AG10803 (cell line): ENCODE data around the gene SOBP.

ENCODE experiments used
- DNase-seq: peaks from one replicate; pipeline ENCODE4 v3.0.0; 2010; ENCODE audit warnings: low read depth
- H3K4me3 ChIP-seq: 2 replicates; pipeline ENCODE4 v1.5.1; 2011; ENCODE audit warnings: mild to moderate bottlenecking, low read length, control low read depth
- CTCF ChIP-seq: conservative IDR thresholded peaks from 2 replicates; pipeline ENCODE4 v1.5.1; 2011; ENCODE audit warnings: mild to moderate bottlenecking, low read length, control low read depth, inconsistent platforms

The SOBP gene

DNA sequence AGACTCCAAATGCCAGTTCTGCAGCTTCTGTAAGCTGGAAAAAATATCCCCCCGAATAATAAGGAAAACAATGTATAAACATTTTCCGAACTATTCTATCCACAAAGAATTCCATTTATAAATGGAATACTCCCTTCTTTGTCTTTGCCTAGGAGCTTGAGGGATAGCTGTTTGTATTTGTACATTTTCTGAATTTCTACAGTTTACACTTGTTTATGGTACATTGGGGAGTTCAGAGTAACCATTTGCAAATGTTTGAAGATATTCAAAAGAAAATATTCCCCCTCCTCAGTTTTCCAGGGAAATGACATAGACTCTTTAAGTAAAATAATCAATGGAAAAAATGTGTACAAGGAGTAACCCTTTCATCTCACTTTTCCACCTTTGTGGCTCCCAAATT lies 149.6 kb downstream of the SOBP start:
- DNase-seq: no peak
- no peak for TF ChIP-seq CTCF
- no peak overlapping the region for H3K4me3 ChIP-seq

- H3K4me3 ChIP-seq: no peak overlapping the region
- DNase-seq: no peak
- no peak for TF ChIP-seq CTCF
Measured at GRCh38 chr6:107641071-107641470, 151.2 kb downstream of the SOBP start.

DNA sequence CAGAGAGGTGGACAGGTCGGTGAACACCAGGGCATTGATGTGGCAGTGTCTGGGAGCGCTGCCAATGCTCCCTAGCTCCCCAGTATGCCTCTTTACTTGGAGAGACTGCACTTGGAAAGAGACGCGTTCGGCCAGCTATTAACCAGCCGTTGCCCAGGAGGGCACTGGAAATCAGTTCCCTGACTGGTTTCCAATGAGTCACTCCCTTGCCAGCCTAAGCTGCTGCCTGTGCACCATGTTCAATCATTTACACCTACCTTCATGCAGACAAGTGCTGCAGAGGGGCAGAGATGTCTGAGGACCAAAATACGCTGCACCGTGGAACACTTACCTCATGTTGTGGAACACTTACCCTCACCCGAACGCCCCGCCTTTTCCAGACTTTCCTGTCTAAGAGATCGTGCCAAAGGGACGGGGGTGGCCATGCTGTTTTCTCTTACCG lies 151.6 kb downstream of the SOBP start:
- TF ChIP-seq CTCF: no peak
- no peak for DNase-seq
- no peak overlapping the region for H3K4me3 ChIP-seq

- DNase-seq: no peak
- H3K4me3 ChIP-seq: no peak overlapping the region
- TF ChIP-seq CTCF: no peak
Measured at GRCh38 chr6:107642095-107642860, 152.4 kb downstream of the SOBP start.

DNA sequence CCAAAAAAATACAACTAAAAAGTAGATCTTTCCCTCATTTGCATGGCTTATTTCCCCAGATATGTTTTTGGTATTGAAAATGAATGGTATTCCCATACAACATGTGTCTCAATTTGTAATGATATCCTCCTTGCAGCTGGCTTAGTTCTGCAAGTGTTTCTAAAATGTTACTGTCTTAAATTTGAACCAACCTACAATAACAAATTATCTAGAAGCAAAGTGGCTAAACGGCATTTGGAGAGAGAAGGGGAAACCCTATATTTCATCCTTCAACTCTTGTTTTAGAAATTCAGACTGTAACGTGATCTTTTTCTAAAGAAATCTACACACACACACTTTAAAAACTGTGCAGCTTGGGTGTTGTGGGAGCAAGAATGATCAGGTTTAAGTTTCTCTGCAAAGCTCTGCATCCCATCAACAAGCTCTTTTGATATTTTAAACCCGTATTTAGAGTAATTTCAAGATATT lies 153.0 kb downstream of the SOBP start:
- H3K4me3 ChIP-seq: no peak overlapping the region
- no peak for DNase-seq
- no peak for TF ChIP-seq CTCF

GRCh38 chr6:107644513-107644912 lies 154.6 kb downstream of the SOBP start:
- no peak for TF ChIP-seq CTCF
- H3K4me3 ChIP-seq: no peak overlapping the region
- DNase-seq: no peak

- TF ChIP-seq CTCF: no peak
- no peak overlapping the region for H3K4me3 ChIP-seq
- no peak for DNase-seq
Measured at GRCh38 chr6:107645740-107646139, 155.8 kb downstream of the SOBP start.
